ENCODE measurements around the gene KIAA1549. TPM values are rescaled to one million over a fixed set of nuclear protein-coding genes. Genes with fewer than 3 reads are reported as not detected.

The KIAA1549 gene
- total and polyA plus RNA-seq, 9 of the 15 experiments (the other 6 are each of a cell fraction or from before 2014, with no cell fraction given): 0.01 to 0.29 (median 0.07) TPM

DNA sequence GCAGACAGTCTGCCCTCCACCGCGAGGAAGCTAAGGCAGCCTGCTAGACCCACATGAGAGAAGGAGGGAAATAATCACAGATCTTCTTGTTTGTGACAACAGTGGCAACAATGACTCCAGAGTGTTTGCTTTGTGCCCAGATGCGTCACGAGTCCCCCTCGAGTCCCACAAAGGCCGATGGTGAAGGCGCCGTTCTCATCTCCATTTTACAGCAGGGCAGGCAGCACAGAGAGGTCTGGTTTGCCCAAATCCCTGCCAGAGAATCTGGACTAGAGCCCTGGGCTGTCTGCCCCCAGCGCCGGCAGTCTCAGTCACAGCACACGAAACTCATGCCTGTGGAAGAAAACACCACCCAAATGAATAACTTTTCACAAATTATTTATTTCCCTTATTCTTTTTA lies 38.1 kb downstream of the KIAA1549 start:
- ATAC-seq (no peak; the same call in 2 of the 3 replicates), DNase-seq (ENCODE audit: extremely low read depth in 1 of 4, low spot score in 3 of 4) (no peak), FAIRE-seq (no peak)
- BruUV-seq (replicated peaks): no TSS peak
- peaks cover 48 to 55% of the 10 kb centered on the region in 2 experiments for H3K27me3 ChIP-seq (ENCODE audit: control insufficient read depth in 2 of 2, insufficient read depth in 2 of 2, low read length in 2 of 2)
- no peak overlapping the region for H3K4me3 ChIP-seq
- H3K36me3 ChIP-seq (ENCODE audit: control insufficient read depth, insufficient read depth, low read length): no peaks in the 10 kb centered on the region
- WGBS (ENCODE audit: insufficient coverage, low coverage, missing lambda C conversion rate): 0% methylated on average over 11 of the region's 11 CpGs
- no peak for TF ChIP-seq ZEB2 (IDR thresholded peaks at IDR 0.05)
- TF ChIP-seq, protein P1, sequence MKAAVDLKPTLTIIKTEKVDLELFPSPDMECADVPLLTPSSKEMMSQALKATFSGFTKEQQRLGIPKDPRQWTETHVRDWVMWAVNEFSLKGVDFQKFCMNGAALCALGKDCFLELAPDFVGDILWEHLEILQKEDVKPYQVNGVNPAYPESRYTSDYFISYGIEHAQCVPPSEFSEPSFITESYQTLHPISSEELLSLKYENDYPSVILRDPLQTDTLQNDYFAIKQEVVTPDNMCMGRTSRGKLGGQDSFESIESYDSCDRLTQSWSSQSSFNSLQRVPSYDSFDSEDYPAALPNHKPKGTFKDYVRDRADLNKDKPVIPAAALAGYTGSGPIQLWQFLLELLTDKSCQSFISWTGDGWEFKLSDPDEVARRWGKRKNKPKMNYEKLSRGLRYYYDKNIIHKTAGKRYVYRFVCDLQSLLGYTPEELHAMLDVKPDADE (conservative IDR thresholded peaks at IDR 0.05; ENCODE audit: control insufficient read depth, low read depth, low read length): no peak
- no peak for TF ChIP-seq ZBTB1 (CRISPR knock-in tag; IDR thresholded peaks at IDR 0.05; ENCODE audit: borderline replicate concordance, low read depth)
- no peak for TF ChIP-seq POLR2B (IDR thresholded peaks at IDR 0.05; ENCODE audit: low read depth, partially characterized antibody)
- no peak for TF ChIP-seq GABPA (tag; conservative IDR thresholded peaks at IDR 0.05; ENCODE audit: low read depth)
- TF ChIP-seq ZNF175 (CRISPR knock-in tag; IDR thresholded peaks at IDR 0.05; ENCODE audit: low read depth): no peak
- no peak for TF ChIP-seq JUND (IDR thresholded peaks at IDR 0.05; ENCODE audit: borderline replicate concordance, low read depth, low read length)
- TF ChIP-seq JUND (tag; IDR thresholded peaks at IDR 0.05; ENCODE audit: borderline replicate concordance, low read depth, low read length): no peak
- no peak for TF ChIP-seq KAT7 (CRISPR knock-in tag; IDR thresholded peaks at IDR 0.05; ENCODE audit: borderline replicate concordance)
- TF ChIP-seq CC2D1A (IDR thresholded peaks at IDR 0.05): no peak
- in situ Hi-C loops (cut with MboI): no loop called here
- H3K9me1 ChIP-seq (ENCODE audit: control insufficient read depth, insufficient read depth, low read length): no peaks in the 10 kb centered on the region
- CTCF ChIA-PET (ENCODE audit: low intra/inter-chr PET ratio): no interaction called here
- no peaks in the 10 kb centered on the region for H3K79me2 ChIP-seq (ENCODE audit: control insufficient read depth, insufficient read depth, low read length)
- no peak overlapping the region for H2AFZ ChIP-seq (ENCODE audit: low read depth, low read length)
- no peak overlapping the region for H3K9ac ChIP-seq (ENCODE audit: insufficient read depth in 1 of 2, low read depth in 2 of 2, low read length in 2 of 2)
- H3K27ac ChIP-seq (ENCODE audit: extremely low read depth, low read depth, low read length): no peak overlapping the region
- no peaks in the 10 kb centered on the region for H4K20me1 ChIP-seq (replicated peaks; ENCODE audit: control insufficient read depth, insufficient read depth, low read length)
- POLR2A ChIA-PET: interaction anchor here (1.1 kb wide), 1 partner anchor 20 kb away, joined by 4 read pairs; no protein-coding TSS in a partner anchor
- no peaks in the 10 kb centered on the region for H3K9me3 ChIP-seq (replicated peaks; ENCODE audit: control insufficient read depth, insufficient read depth, low read depth, low read length)
- intact Hi-C loops (cut with micrococcal nuclease): no loop called here
- H3K4me2 ChIP-seq (ENCODE audit: insufficient read depth, low read length): no peak overlapping the region
- H3K4me1 ChIP-seq (replicated peaks in 1 of 2; ENCODE audit: control insufficient read depth in 2 of 2, insufficient read depth in 2 of 2, low read length in 2 of 2): no peaks in the 10 kb centered on the region
